Measurements from ENCODE around the gene UBAP2L.

- TF ChIP-seq POLR2A (IDR thresholded peaks at IDR 0.05) = no peak
- no peak for TF ChIP-seq CTCF (IDR thresholded peaks at IDR 0.05)
Observed at GRCh38 chr1:154270833-154271232, 50.1 kb downstream of the UBAP2L start.
